Effector memory CD8-positive, alpha-beta T cell (primary cell): ENCODE measurements around the gene TCL1A.
"Not testable (repeated sequence)": the region's sequence is repeated elsewhere in the genome, so short reads cannot be mapped to it uniquely, and the experiment has no call there.

Experiments
- ATAC-seq: fragments of 150-1000 bp; cut with Tn5 transposase; replicated peaks from 2 replicates; pipeline ENCODE4 v1.10.0; 2021; ENCODE audit warnings: mild to moderate bottlenecking, moderate library complexity
- DNase-seq, 3 experiments: peaks; one replicate each; pipeline ENCODE4 v3.0.0; 2021
- H3K27ac Mint-ChIP-seq, 2 donors: one replicate each; pipeline ENCODE4 v1.8.0; 2022; ENCODE audit warnings: mild to moderate bottlenecking in 2 of 2, mixed read lengths in 2 of 2, moderate library complexity in 2 of 2
- H3K27me3 Mint-ChIP-seq, 2 donors: one replicate each; pipeline ENCODE4 v1.8.0; 2022; ENCODE audit warnings: mixed read lengths in 2 of 2
- H3K36me3 Mint-ChIP-seq: one replicate; pipeline ENCODE4 v1.8.0; 2022; ENCODE audit warnings: mild to moderate bottlenecking, moderate library complexity, mixed read lengths; ENCODE audit not compliant: insufficient read depth
- H3K4me1 Mint-ChIP-seq, 2 donors: one replicate each; pipeline ENCODE4 v1.8.0; 2022; ENCODE audit warnings: low read depth in 2 of 2, mixed read lengths in 2 of 2
- H3K4me3 Mint-ChIP-seq, 2 donors: one replicate each; pipeline ENCODE4 v1.8.0; 2022; ENCODE audit warnings: mild to moderate bottlenecking in 2 of 2, mixed read lengths in 2 of 2, moderate library complexity in 2 of 2
- H3K9me3 Mint-ChIP-seq, 2 donors: one replicate each; pipeline ENCODE4 v1.8.0; 2022; ENCODE audit warnings: mixed read lengths in 2 of 2

TCL1A gene

DNA sequence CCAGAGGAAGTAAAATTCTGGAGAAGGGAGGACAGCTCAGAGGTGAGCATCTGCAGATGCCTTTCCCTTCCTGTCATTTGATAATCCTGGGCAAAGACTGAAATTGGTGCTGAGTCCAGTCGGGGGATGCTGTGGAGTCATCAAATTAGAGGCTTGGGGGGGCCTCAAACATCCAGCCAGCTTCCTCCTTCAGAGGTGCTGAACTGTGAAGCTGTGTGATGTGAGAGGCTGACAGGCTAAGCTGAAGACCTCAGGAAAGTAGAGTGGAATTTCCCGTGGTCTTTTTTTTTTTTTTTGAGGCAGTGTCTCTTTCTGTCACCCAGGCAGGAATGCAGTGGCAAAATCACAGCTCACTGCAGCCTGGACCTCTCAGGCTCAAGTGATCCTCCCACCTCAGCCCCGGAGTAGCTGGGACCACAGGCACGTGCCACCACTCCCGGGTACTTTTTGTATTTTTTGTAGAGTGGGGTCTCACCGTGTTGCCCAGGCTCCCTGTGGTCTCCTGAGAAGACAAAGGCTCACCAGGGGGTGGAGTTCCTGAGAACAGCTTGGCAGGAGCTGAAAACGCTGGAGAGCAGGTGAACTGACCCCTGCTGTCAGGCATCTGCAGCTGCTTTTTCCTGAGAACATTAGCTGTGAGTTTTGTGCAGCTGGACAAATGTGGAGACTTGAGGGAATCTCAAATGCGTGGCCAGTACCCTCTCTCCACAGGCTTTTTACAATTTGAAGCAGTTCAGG, 33.8 kb downstream of the TCL1A start:
- Mint-ChIP-seq H3K9me3 (no peaks in the 10 kb centered on the region), H3K4me1 (no peaks in the 10 kb centered on the region), H3K27ac (no peak overlapping the region), H3K4me3 (no peak overlapping the region), H3K27me3 (peaks cover 44 to 67% of the 10 kb centered on the region in 2 donors), H3K36me3 (no peaks in the 10 kb centered on the region)
- DNase-seq (no peak), ATAC-seq (no peak)

- no peaks in the 10 kb centered on the region for H3K36me3 Mint-ChIP-seq
- H3K27me3 Mint-ChIP-seq: peaks cover 41 to 60% of the 10 kb centered on the region in 2 donors
- DNase-seq (no peak), ATAC-seq (no peak)
- H3K4me1 Mint-ChIP-seq: no peaks in the 10 kb centered on the region
- H3K27ac Mint-ChIP-seq: no peak overlapping the region
- H3K9me3 Mint-ChIP-seq: no peaks in the 10 kb centered on the region
- H3K4me3 Mint-ChIP-seq: no peak overlapping the region
Observed at GRCh38 chr14:95679148-95679815, 34.6 kb downstream of the TCL1A start.

DNA sequence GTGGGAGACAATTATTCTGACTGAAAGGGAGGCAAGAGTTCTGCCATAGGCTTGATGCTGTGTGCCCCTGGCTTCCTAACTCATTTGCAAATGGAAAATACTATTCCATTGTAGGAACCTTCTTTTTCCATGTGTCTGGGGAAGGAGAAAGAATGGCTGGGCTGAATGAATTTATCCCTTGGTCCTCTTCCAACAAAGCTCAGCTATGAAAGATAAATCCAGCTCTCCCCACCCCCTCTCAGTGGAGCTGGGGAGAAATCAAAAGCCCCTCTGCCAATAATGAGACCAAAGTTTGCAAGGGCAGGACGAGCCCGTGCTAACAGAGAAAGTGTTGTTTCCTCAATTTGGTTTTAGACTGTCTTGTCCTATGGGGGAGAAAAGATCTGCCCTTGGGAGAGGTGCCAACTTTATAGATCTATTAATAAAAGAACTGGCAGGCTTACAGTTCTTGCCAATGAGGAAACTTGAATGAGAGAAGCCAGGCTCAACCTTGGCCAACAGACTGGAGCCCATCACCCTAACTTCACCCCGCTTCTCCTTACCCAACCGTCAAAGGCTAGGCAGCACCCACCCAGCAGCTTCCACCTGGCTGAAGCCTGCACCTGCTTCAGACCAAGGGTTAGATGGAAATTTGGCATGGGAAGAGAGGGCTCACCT, 36.6 kb downstream of the TCL1A start:
- DNase-seq: no peak
- Mint-ChIP-seq H3K4me1 (no peaks in the 10 kb centered on the region), H3K27me3 (peaks cover 53 to 67% of the 10 kb centered on the region in 2 donors), H3K4me3 (no peak overlapping the region), H3K36me3 (no peaks in the 10 kb centered on the region), H3K27ac (no peak overlapping the region), H3K9me3 (no peaks in the 10 kb centered on the region)
- no peak for ATAC-seq

DNA sequence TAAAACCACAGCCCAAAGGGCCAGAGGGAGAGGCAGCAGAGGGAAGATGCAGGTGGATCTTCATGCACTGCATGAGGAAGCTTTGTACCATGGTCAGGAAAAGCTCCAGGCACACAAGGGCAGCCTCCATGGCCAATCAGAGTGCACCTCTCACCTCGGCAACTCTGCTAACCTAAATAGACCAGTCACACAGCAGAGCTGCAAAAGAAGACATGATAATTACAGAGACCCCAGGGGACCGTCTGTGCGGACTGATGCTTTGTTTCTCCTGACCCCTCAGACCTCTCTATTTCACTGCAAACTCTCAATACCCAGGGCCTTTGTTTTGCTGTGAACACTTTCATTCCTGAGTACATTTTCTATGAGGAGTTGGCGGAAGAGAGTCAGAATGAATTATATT, 38.4 kb downstream of the TCL1A start:
- H3K27ac Mint-ChIP-seq: no peak overlapping the region
- H3K36me3 Mint-ChIP-seq: no peaks in the 10 kb centered on the region
- H3K9me3 Mint-ChIP-seq: no peaks in the 10 kb centered on the region
- no peak overlapping the region for H3K4me3 Mint-ChIP-seq
- ATAC-seq (no peak), DNase-seq (no peak)
- no peaks in the 10 kb centered on the region for H3K4me1 Mint-ChIP-seq
- H3K27me3 Mint-ChIP-seq: peaks cover 66 to 79% of the 10 kb centered on the region in 2 donors

DNA sequence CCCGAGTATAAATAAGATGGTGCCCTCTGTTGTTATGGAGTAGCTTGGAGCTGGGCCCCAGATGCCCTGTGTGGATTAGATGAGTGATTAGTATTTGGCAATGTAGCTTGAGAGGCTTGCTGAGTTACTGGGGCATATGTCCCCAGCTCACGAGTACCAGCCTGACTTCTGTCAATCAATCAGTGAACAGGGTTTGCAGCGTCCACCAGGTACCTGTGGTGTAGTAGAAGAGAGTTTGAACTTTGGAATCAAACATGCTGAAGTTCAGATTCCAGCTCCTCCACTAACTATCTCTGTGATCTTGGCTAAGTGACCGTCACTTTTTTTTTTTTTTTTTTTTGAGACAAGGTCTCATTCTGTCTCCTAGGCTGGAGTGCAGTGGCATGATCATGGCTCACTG, 39.3 kb downstream of the TCL1A start:
- Mint-ChIP-seq H3K27me3 (peaks cover 71 to 84% of the 10 kb centered on the region in 2 donors), H3K9me3 (no peaks in the 10 kb centered on the region), H3K4me1 (no peaks in the 10 kb centered on the region), H3K4me3 (no peak overlapping the region), H3K27ac (no peak overlapping the region), H3K36me3 (no peaks in the 10 kb centered on the region)
- DNase-seq: no peak
- ATAC-seq: no peak

DNA sequence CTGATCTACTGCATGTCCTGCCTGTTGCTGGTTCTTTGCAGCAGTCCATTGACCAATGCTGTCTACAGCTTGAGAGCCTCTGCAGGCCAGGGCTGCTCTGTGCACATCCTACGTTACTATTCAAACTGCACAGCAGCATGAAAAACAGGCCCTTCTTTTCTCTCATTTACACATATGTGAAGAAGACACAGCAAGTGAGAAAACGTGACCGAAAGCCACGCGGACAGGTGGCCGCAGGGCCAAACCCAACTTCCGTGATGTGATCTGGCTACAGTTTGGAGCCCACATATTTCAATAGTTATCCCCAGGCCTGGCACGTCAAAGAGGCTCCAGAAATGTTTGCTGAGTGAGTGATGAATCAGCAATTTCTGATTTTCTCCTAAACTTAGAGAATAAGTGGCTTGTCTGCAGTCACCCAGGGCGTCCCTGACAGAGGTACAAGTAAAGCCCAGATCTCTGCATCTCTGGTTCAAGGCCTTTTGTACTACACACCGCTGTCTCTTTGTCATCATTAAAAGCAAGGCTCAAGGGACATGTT, 45.6 kb downstream of the TCL1A start:
- ATAC-seq (no peak), DNase-seq (no peak)
- peaks cover 59 to 83% of the 10 kb centered on the region in 2 donors for H3K27me3 Mint-ChIP-seq
- H3K27ac Mint-ChIP-seq: no peak overlapping the region
- no peaks in the 10 kb centered on the region for H3K4me1 Mint-ChIP-seq
- no peaks in the 10 kb centered on the region for H3K9me3 Mint-ChIP-seq
- H3K36me3 Mint-ChIP-seq: no peaks in the 10 kb centered on the region
- no peak overlapping the region for H3K4me3 Mint-ChIP-seq

DNA sequence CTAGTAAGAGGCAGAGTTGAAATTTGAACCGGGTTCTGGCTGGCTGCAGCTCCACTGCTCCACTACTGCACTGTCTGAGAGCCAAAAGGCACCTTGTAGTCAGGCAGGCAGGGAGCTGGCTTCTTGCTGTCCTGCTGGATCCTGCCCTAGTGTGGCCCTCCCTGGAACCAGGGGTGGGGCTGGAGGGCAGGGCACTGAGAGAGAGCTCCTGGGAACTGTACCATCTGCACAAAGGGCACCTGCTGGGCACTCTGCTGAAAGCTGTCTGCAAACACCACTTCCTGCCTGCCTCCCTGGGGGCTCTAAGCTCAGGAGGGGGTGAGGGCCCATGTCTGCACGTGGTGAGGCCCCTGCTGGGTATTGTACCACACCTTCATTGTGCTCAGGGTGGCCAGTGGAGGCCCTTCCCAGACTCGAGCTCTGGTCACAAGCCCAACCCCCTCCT, 46.7 kb downstream of the TCL1A start:
- no peaks in the 10 kb centered on the region for H3K36me3 Mint-ChIP-seq
- H3K4me1 Mint-ChIP-seq: no peaks in the 10 kb centered on the region
- peaks cover 50 to 78% of the 10 kb centered on the region in 2 donors for H3K27me3 Mint-ChIP-seq
- H3K27ac Mint-ChIP-seq: no peak overlapping the region
- ATAC-seq (no peak), DNase-seq (no peak)
- H3K9me3 Mint-ChIP-seq: no peaks in the 10 kb centered on the region
- no peak overlapping the region for H3K4me3 Mint-ChIP-seq

DNA sequence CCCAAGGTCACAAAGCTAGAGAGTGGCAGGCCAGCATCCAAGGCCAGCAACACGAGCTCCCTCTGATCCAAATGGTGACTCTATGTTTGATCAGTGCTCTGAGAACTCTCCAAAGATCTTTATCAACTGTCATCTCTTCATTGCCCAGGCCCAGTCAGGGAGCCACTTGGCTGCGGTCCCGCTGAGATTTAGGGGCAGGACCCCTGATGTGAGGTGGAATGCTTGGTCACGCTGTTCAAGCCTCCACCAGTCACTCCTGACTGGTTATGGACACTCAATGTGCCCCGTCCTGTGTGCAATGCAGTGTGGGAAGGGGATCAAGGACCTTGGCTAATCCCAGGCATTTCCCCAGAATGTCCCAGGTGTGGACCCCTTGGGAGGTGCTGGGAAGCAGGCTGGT, 47.5 kb downstream of the TCL1A start:
- Mint-ChIP-seq H3K36me3 (no peaks in the 10 kb centered on the region), H3K4me3 (no peak overlapping the region), H3K27me3 (peaks cover 48 to 83% of the 10 kb centered on the region in 2 donors), H3K27ac (no peak overlapping the region), H3K9me3 (no peaks in the 10 kb centered on the region), H3K4me1 (no peaks in the 10 kb centered on the region)
- no peak for DNase-seq
- no peak for ATAC-seq

GRCh38 chr14:95665530-95665929, 48.4 kb downstream of the TCL1A start:
- DNase-seq, ATAC-seq, H3K36me3 Mint-ChIP-seq, H3K27ac Mint-ChIP-seq, H3K4me1 Mint-ChIP-seq, H3K9me3 Mint-ChIP-seq, H3K4me3 Mint-ChIP-seq: not testable (repeated sequence)
- H3K27me3 Mint-ChIP-seq: peaks cover 48 to 83% of the 10 kb centered on the region in 2 donors

DNA sequence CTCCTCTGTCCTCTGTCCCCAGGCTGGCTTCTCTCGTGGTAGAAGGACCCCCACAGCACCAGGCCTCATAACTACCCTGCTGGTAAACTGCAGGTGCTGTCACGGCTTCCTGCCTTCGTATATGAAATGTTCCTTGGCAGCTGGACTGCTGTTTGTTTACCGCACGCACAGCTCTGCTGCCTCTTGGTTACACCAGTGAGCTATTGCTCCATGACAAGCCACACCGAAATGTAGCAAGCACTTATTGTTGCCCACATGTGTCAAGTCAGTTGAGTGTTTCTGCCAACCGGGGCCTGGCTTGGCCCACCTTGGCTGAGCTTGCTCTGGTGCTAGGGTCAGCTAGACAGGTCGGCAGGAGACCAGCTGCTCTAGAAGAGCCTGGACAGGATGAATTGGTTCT, 49.4 kb downstream of the TCL1A start:
- Mint-ChIP-seq H3K4me1 (peaks cover 0 to 2% of the 10 kb centered on the region in 2 donors), H3K27ac (no peak overlapping the region), H3K36me3 (no peaks in the 10 kb centered on the region), H3K4me3 (peak overlapping the region in 1 of 2 donors; percentile 29), H3K9me3 (no peaks in the 10 kb centered on the region), H3K27me3 (peaks cover 48 to 82% of the 10 kb centered on the region in 2 donors)
- DNase-seq (no peak), ATAC-seq (no peak)

DNA sequence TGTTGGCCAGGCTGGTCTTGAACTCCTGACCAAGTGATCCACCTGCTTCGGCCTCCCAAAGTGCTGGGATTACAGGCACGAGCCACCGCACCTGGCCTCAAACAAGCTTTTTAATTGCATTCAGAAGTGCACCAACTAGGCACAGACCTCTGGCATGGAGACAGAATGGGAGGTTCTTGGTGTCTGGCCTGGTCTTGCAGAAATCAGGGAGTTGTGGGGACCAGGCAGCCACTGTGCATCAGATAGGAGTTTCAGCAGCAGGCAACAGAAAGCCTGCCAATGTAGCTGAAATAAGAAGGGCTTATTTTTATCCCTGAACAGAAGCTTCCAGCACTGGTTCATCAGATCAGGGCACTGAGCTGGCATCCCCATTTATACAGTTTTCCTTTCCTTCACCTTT, 49.9 kb downstream of the TCL1A start:
- no peak overlapping the region for H3K27ac Mint-ChIP-seq
- no peak for DNase-seq
- no peak overlapping the region for H3K4me3 Mint-ChIP-seq
- peaks cover 48 to 82% of the 10 kb centered on the region in 2 donors for H3K27me3 Mint-ChIP-seq
- ATAC-seq: no peak
- H3K36me3 Mint-ChIP-seq: no peaks in the 10 kb centered on the region
- H3K9me3 Mint-ChIP-seq: no peaks in the 10 kb centered on the region
- H3K4me1 Mint-ChIP-seq: peaks cover 0 to 2% of the 10 kb centered on the region in 2 donors

DNA sequence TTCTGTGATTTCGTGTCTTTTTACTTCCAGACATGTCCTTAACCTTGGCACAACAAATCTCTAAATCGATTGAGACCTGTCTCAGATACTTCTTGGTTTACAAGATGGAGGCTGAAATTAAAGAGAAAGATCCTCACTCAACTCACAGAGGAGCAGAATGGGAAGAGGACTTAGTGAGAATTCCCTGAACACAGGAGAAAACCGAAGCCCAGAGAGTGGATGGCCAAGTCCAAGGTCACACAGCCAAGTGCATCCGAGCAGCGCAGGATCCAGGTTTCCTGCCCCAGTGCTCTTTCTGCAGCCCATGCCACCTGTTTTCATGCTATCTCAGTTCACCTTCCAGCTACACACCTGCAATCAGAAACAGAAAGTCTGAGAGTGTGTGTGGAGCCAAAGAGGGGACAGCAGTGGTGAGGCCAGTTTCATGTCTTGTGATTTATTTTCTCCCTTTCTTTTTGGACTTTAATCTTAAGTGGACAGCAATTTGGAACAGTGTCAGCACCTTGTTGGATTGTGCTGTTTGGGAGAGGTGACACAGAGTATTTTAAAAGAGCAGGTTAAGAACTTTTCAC, 50.6 kb downstream of the TCL1A start:
- Mint-ChIP-seq H3K4me3 (no peak overlapping the region), H3K9me3 (no peaks in the 10 kb centered on the region), H3K4me1 (peaks cover 0 to 2% of the 10 kb centered on the region in 2 donors), H3K36me3 (no peaks in the 10 kb centered on the region), H3K27ac (no peak overlapping the region), H3K27me3 (peaks cover 47 to 82% of the 10 kb centered on the region in 2 donors)
- no peak for DNase-seq
- no peak for ATAC-seq

DNA sequence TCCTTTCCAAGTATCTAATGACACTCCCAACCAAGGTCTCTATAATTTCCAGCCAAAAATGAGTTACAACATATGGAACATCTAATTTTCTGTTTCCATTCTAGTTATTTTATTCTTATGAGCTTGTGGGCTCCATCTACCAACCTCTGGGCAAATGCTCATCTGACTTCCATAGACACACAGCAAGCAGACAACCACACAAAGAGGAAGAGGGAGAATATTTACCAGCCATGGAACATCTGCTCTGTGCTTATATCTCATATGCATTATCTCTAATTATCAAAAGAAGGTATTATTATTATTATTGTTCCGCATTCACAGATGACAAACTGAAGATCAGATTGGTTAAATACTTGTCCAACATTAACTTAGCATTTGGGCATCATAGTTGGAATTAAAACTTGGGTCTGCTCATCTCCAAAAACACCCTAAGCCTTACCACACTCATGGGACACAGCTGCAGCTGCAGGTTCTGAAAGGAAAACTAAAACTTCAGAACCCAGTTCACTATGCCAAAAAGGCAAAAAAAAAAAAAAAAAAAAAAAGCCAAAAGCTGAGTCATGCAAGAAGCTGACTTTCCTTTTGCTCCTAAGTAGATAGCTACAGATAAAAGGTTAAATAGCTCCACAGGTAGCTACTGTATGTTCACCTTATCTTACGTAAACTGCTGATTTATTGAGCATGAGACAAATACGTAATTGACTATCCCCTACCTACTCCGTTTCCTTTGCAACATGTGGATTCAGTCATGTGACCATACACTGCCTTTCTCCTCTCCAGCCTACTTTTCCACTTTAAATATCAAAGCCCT, 51.3 kb downstream of the TCL1A start:
- peaks cover 0 to 2% of the 10 kb centered on the region in 2 donors for H3K4me1 Mint-ChIP-seq
- H3K27me3 Mint-ChIP-seq: peaks cover 45 to 82% of the 10 kb centered on the region in 2 donors

More for the DNA sequence above, 51.3 kb downstream of the TCL1A start:
- no peak for DNase-seq
- Mint-ChIP-seq H3K9me3 (no peaks in the 10 kb centered on the region), H3K4me3 (no peak overlapping the region), H3K36me3 (no peaks in the 10 kb centered on the region), H3K27ac (no peak overlapping the region)
- no peak for ATAC-seq
